T-cell (primary cell): ENCODE measurements around the gene C1orf226. TPM values are rescaled to one million over a fixed set of nuclear protein-coding genes. Genes with fewer than 3 reads are reported as not detected.

ENCODE experiments used
- ATAC-seq, 4 experiments: fragments of 200-7000 bp in 3 of 4; fragments of 150-1000 bp in 1 of 4; cut with Tn5 transposase; replicated peaks in 1 of 4; 1 replicate in 3 of 4; 2 replicates in 1 of 4; pipeline ENCODE4 v1.10.0; 2021; ENCODE audit warnings: moderate library complexity in 3 of 4, mild to moderate bottlenecking in 2 of 4, moderate number of reproducible peaks in 1 of 4
- CTCF ChIA-PET, 2 donors: fragments of 300-600 bp; sonication (Branson Sonifier 250); formaldehyde crosslinking; loops; one replicate each; lab custom pipeline; 2022; ENCODE audit warnings: antibody characterized with exemption in 2 of 2; lab: Charles Lee
- POLR2A ChIA-PET, 2 donors: fragments of 300-600 bp; sonication (Branson Sonifier 250); formaldehyde crosslinking; loops; one replicate each; lab custom pipeline; 2022; ENCODE audit warnings: antibody characterized with exemption in 2 of 2; lab: Charles Lee
- DNase-seq, 35 experiments: peaks; one replicate each; pipeline versions ENCODE4 v3.0.0 to v3.0.0-alpha.2; 2013 to 2023
- H3K27ac ChIP-seq: one replicate; pipeline ENCODE4 v1.5.1; 2013; ENCODE audit warnings: low read length
- H3K27me3 ChIP-seq, 2 experiments: replicated peaks in 1 of 2; 1 replicate in 1 of 2; 2 replicates in 1 of 2; pipeline versions ENCODE4 v1.6.1 to v1.7.0; 2013; ENCODE audit warnings: low read length in 1 of 2, mixed read lengths in 1 of 2; ENCODE audit not compliant: control insufficient read depth in 2 of 2, insufficient read depth in 2 of 2; ENCODE audit errors: extremely low read depth in 1 of 2
- H3K36me3 ChIP-seq, 2 donors: 1 replicate in 1 of 2; 2 replicates in 1 of 2; pipeline versions ENCODE4 v1.6.1 to v1.7.0; 2013; ENCODE audit warnings: low read length in 1 of 2; ENCODE audit not compliant: control insufficient read depth in 2 of 2, insufficient read depth in 1 of 2; ENCODE audit errors: extremely low read depth in 1 of 2
- H3K4me1 ChIP-seq, 2 experiments: 1 replicate in 1 of 2; 2 replicates in 1 of 2; pipeline versions ENCODE4 v1.6.1 to v1.7.0; 2013; ENCODE audit warnings: low read length in 2 of 2, mixed read lengths in 1 of 2; ENCODE audit not compliant: insufficient read depth in 2 of 2, control insufficient read depth in 1 of 2; ENCODE audit errors: extremely low read depth in 1 of 2
- H3K4me3 ChIP-seq, 2 donors: 1 replicate in 1 of 2; 2 replicates in 1 of 2; pipeline versions ENCODE4 v1.5.1 to v1.7.0; 2013; ENCODE audit warnings: mild to moderate bottlenecking in 2 of 2, low read length in 1 of 2, moderate library complexity in 1 of 2; ENCODE audit not compliant: control insufficient read depth in 1 of 2; ENCODE audit errors: extremely low read depth in 1 of 2
- H3K9me3 ChIP-seq: 2 replicates; pipeline ENCODE4 v1.7.0; 2013
- H3K27ac Mint-ChIP-seq, 2 donors: one replicate each; pipeline ENCODE4 v1.8.0; 2020 to 2021; ENCODE audit warnings: mild to moderate bottlenecking in 2 of 2, mixed read lengths in 2 of 2
- H3K27me3 Mint-ChIP-seq, 2 donors: one replicate each; pipeline ENCODE4 v1.8.0; 2021 to 2022; ENCODE audit warnings: mixed read lengths in 2 of 2
- H3K36me3 Mint-ChIP-seq: one replicate; pipeline ENCODE4 v1.8.0; 2021; ENCODE audit warnings: mixed read lengths
- H3K4me1 Mint-ChIP-seq, 3 donors: one replicate each; pipeline ENCODE4 v1.8.0; 2020 to 2022; ENCODE audit warnings: mixed read lengths in 3 of 3, mild to moderate bottlenecking in 1 of 3
- H3K4me3 Mint-ChIP-seq, 3 donors: one replicate each; pipeline ENCODE4 v1.8.0; 2020 to 2022; ENCODE audit warnings: mild to moderate bottlenecking in 3 of 3, mixed read lengths in 3 of 3, moderate library complexity in 3 of 3
- H3K9me3 Mint-ChIP-seq, 3 donors: one replicate each; pipeline ENCODE4 v1.8.0; 2020 to 2022; ENCODE audit warnings: mixed read lengths in 3 of 3
- WGBS: methylation state at CpG from one replicate; pipeline ENCODE4 v1.1.5; 2013; ENCODE audit warnings: missing lambda C conversion rate; ENCODE audit not compliant: insufficient coverage; 5-methylcytosine and 5-hydroxymethylcytosine counted together
- total RNA-seq, 35 experiments: library from RNA in 6 of 35; stranded (reverse) in 6 of 35; fragments of 120-200 nt in 1 of 35; gene quantifications; one replicate each; pipeline versions ENCODE4 v1.2.1 to v1.2.4 and lab custom pipeline; 2013 to 2026

Gene C1orf226
- total RNA-seq, 5 donors from 2014 or later (not counting 1 experiment from before 2014, with no cell fraction given) = 0.09 to 0.13 (median 0.12) TPM; not detected in 2

GRCh38 chr1:162380061-162380846 is 1.3 kb upstream of the C1orf226 start:
- Mint-ChIP-seq H3K9me3 (no peaks in the 10 kb centered on the region), H3K4me1 (no peaks in the 10 kb centered on the region), H3K27ac (no peak overlapping the region), H3K4me3 (no peak overlapping the region), H3K27me3 (no peaks in the 10 kb centered on the region), H3K36me3 (no peaks in the 10 kb centered on the region)
- DNase-seq = no peak
- H3K4me3 ChIP-seq = no peak overlapping the region
- no peak for ATAC-seq
- 100% methylated on average over 1 of the region's 6 CpGs for WGBS
- H3K9me3 ChIP-seq = no peaks in the 10 kb centered on the region
- H3K27me3 ChIP-seq = peaks cover 0 to under 1% of the 10 kb centered on the region in 2 experiments
- ChIA-PET CTCF (no interaction called here), POLR2A (no interaction called here)
- no peaks in the 10 kb centered on the region for H3K4me1 ChIP-seq
- no peaks in the 10 kb centered on the region for H3K36me3 ChIP-seq
- no peak overlapping the region for H3K27ac ChIP-seq

DNA sequence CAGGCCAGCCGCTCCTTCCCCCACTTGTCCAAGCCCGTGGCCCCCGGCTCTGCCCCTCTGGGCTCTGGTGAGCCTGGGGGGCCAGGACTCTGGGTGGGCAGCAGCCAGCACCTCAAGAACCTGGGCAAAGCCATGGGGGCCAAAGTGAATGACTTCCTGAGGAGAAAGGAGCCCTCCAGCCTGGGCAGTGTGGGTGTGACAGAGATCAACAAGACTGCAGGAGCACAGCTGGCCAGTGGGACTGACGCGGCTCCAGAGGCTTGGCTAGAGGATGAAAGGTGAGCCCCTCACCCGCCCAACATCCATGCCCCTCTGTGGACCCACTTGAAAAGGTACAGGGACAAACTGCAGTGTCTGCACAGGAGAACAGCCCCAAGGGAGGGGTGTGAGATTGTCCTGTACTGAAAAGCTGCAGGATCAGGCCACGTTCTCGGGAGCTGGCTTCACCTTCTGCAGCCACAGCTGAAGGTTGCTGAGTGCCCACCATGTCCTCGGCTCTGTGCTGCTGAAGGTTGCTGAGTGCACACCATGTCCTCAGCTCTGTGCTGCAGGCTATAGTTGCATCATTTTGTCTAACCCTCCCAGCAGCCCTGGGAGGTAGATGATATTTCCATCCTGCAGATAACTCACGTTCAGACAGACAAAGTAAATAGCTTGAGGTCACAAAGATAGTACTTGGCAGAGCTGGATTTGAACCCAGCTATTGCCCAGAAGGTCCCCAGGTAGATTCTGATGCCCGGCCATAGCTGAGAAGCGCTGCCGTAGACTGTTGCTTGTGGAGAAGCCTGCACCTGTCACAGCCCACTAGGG is 618 bp downstream of the C1orf226 start:
- DNase-seq (no peak), ATAC-seq (no peak)
- H3K9me3 ChIP-seq = no peaks in the 10 kb centered on the region
- POLR2A ChIA-PET = interaction anchor here in 1 of 2 donors (0.6 kb wide), 1 partner anchor 392 kb away, joined by 4 read pairs; no protein-coding TSS in a partner anchor
- Mint-ChIP-seq H3K4me1 (no peaks in the 10 kb centered on the region), H3K4me3 (no peak overlapping the region), H3K36me3 (no peaks in the 10 kb centered on the region), H3K27ac (no peak overlapping the region), H3K27me3 (no peaks in the 10 kb centered on the region), H3K9me3 (no peaks in the 10 kb centered on the region)
- H3K27ac ChIP-seq = no peak overlapping the region
- no peaks in the 10 kb centered on the region for H3K36me3 ChIP-seq
- no peaks in the 10 kb centered on the region for H3K4me1 ChIP-seq
- CTCF ChIA-PET = interaction anchor here in 1 of 2 donors (1.5 kb wide), 1 partner anchor 9 kb away, joined by 3 read pairs; no protein-coding TSS in a partner anchor
- WGBS = 87% methylated on average over 6 of the region's 13 CpGs
- no peak overlapping the region for H3K4me3 ChIP-seq
- peaks cover 0 to 12% of the 10 kb centered on the region in 2 experiments for H3K27me3 ChIP-seq

DNA sequence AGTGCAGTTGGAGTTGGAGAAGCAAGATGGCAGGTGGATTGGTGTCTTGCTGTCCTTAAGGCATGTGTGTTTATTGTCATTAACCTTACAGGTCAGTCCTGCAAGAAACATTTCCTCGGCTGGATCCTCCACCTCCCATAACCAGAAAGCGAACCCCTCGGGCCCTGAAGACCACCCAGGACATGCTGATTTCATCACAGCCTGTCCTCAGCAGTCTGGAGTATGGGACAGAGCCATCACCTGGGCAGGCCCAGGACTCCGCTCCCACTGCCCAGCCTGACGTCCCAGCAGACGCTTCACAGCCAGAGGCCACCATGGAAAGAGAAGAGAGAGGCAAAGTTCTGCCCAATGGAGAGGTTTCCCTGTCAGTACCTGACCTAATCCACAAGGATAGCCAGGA is 1.6 kb downstream of the C1orf226 start:
- no peak overlapping the region for H3K4me3 Mint-ChIP-seq
- ATAC-seq (no peak), DNase-seq (no peak)
- H3K36me3 Mint-ChIP-seq = no peaks in the 10 kb centered on the region
- H3K27ac Mint-ChIP-seq = no peak overlapping the region
- Histone ChIP-seq H3K27ac (no peak overlapping the region), H3K36me3 (no peaks in the 10 kb centered on the region), H3K4me3 (no peak overlapping the region), H3K9me3 (no peaks in the 10 kb centered on the region), H3K27me3 (peaks cover 0 to 17% of the 10 kb centered on the region in 2 experiments), H3K4me1 (no peaks in the 10 kb centered on the region)
- ChIA-PET POLR2A (no interaction called here), CTCF (interaction anchor here in 1 of 2 donors (1.5 kb wide), 1 partner anchor 8 kb away, joined by 3 read pairs; no protein-coding TSS in a partner anchor)
- no peaks in the 10 kb centered on the region for H3K9me3 Mint-ChIP-seq
- no peaks in the 10 kb centered on the region for H3K27me3 Mint-ChIP-seq
- no peaks in the 10 kb centered on the region for H3K4me1 Mint-ChIP-seq
- 100% methylated on average over 3 of the region's 6 CpGs for WGBS

DNA sequence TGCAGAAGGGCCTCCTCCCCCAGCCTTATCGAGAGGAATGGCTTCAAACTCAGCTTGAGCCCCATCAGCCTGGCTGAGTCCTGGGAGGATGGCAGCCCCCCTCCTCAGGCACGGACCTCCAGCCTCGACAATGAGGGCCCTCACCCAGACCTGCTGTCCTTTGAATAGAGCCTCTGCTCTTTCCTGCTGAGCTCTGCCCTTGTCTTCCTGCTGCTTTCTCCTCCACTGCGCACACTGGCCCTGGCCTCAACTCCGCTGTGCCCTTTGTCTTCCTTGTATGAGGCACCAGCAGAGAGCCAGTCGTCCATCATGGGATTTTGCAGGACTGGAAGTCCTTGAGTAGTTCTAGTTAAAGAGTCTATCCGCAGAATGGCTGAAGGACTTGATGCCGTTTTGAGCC is 2.0 kb downstream of the C1orf226 start:
- no peak overlapping the region for H3K27ac Mint-ChIP-seq
- Histone ChIP-seq H3K4me1 (no peaks in the 10 kb centered on the region), H3K36me3 (no peaks in the 10 kb centered on the region), H3K27me3 (peaks cover 0 to 17% of the 10 kb centered on the region in 2 experiments), H3K27ac (no peak overlapping the region), H3K9me3 (no peaks in the 10 kb centered on the region), H3K4me3 (no peak overlapping the region)
- ChIA-PET CTCF (no interaction called here), POLR2A (no interaction called here)
- H3K27me3 Mint-ChIP-seq = no peaks in the 10 kb centered on the region
- no peaks in the 10 kb centered on the region for H3K4me1 Mint-ChIP-seq
- no peaks in the 10 kb centered on the region for H3K36me3 Mint-ChIP-seq
- no peaks in the 10 kb centered on the region for H3K9me3 Mint-ChIP-seq
- no peak overlapping the region for H3K4me3 Mint-ChIP-seq
- DNase-seq (no peak), ATAC-seq (no peak)
- 83% methylated on average over 6 of the region's 8 CpGs for WGBS

DNA sequence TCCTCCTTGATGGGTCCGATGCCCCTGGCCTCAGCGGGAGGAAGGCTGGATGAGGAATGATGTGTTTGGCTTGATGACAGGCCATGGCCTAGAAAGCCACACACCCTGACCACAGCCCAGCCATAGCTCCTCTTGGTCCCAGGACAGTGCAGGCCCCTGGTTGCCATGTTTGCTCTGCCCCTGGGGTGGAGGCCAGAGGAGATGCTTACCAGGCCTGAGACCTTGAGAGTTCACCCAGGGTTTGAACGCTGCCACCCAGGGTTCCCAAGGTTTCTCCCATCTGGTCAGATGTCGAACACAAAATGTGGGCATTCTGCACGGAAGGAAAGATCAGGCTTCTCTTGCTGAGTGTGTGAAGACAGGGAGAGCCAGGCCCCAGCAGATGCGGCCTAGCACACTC is 2.6 kb downstream of the C1orf226 start:
- no peaks in the 10 kb centered on the region for H3K36me3 Mint-ChIP-seq
- no peaks in the 10 kb centered on the region for H3K4me1 ChIP-seq
- peaks cover under 1 to 3% (median 1%) of the 10 kb centered on the region in 3 donors for H3K4me1 Mint-ChIP-seq
- POLR2A ChIA-PET = no interaction called here
- no peak overlapping the region for H3K27ac Mint-ChIP-seq
- DNase-seq (no peak), ATAC-seq (no peak)
- H3K9me3 ChIP-seq = no peaks in the 10 kb centered on the region
- no peak overlapping the region for H3K4me3 ChIP-seq
- CTCF ChIA-PET = no interaction called here
- no peak overlapping the region for H3K27ac ChIP-seq
- peaks cover 4 to 6% of the 10 kb centered on the region in 2 donors for H3K27me3 Mint-ChIP-seq
- no peaks in the 10 kb centered on the region for H3K36me3 ChIP-seq
- H3K27me3 ChIP-seq = peaks cover 0 to 21% of the 10 kb centered on the region in 2 experiments
- 72% methylated on average over 4 of the region's 6 CpGs for WGBS
- H3K4me3 Mint-ChIP-seq = no peak overlapping the region
- no peaks in the 10 kb centered on the region for H3K9me3 Mint-ChIP-seq

DNA sequence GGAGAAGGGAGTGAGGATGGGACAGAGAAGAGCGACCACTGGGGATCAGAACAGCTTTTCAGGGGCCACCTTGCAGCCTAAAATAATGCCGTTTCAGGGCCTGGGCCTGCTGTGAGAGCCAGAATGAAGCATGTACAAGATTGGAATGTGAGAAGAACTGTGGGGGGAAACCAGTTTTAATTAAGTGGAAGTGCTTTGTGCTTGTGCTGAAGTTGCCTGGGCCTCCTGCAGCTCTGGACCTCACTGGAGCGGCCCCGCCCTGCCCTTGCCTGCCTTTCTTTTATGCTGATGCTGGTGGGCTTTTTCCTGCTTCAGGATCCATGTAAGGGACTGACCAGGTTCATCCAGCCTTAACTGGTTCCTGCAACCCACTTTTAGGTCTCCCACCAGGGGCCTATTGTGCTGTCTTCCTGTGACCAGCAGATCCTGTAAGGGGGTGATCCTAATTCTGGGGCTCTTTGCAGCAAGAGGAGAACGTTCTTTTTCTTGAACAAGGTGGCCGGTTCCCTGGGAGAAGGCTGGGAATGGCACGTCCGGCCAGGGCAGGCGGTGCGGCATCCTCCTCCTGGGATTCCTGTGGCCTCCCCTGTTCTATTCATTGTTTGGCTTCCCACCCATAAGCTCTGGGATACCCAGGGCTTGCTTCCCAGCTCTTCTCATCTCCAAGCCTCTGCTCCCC is 3.2 kb downstream of the C1orf226 start:
- no peak overlapping the region for H3K4me3 ChIP-seq
- H3K4me1 ChIP-seq = no peaks in the 10 kb centered on the region
- ChIA-PET POLR2A (no interaction called here), CTCF (no interaction called here)
- no peaks in the 10 kb centered on the region for H3K9me3 ChIP-seq
- ATAC-seq (no peak), DNase-seq (no peak)
- Mint-ChIP-seq H3K9me3 (no peaks in the 10 kb centered on the region), H3K4me1 (peaks cover 5 to 7% (median 6%) of the 10 kb centered on the region in 3 donors), H3K27ac (no peak overlapping the region), H3K27me3 (peaks cover 9 to 11% of the 10 kb centered on the region in 2 donors), H3K4me3 (no peak overlapping the region), H3K36me3 (no peaks in the 10 kb centered on the region)
- H3K36me3 ChIP-seq = no peaks in the 10 kb centered on the region
- 82% methylated on average over 10 of the region's 10 CpGs for WGBS
- peaks cover 0 to 24% of the 10 kb centered on the region in 2 experiments for H3K27me3 ChIP-seq
- H3K27ac ChIP-seq = no peak overlapping the region
